H9 (cell line): ENCODE measurements around the gene GPC6. TPM values are rescaled to one million over a fixed set of nuclear protein-coding genes. Genes with fewer than 3 reads are reported as not detected.

Source experiments
- DNase-seq: peaks from one replicate; pipeline ENCODE4 v3.0.0-alpha.2; 2017
- H2AFZ ChIP-seq: one replicate; pipeline ENCODE4 v1.6.1; 2013; ENCODE audit warnings: mild to moderate bottlenecking, low read length, control low read depth, moderate library complexity
- H2AK5ac ChIP-seq: 2 replicates; pipeline ENCODE4 v1.6.1; 2013; ENCODE audit warnings: low read length, control low read depth, mixed read lengths; ENCODE audit not compliant: insufficient read length
- H2BK120ac ChIP-seq: one replicate; pipeline ENCODE4 v1.6.1; 2013; ENCODE audit warnings: low read depth, mild to moderate bottlenecking, low read length, control low read depth, inconsistent platforms; ENCODE audit not compliant: poor library complexity, severe bottlenecking
- H2BK12ac ChIP-seq: 2 replicates; pipeline ENCODE4 v1.6.1; 2013; ENCODE audit warnings: low read length, control low read depth, mixed read lengths, low read depth; ENCODE audit not compliant: insufficient read length
- H2BK15ac ChIP-seq: 2 replicates; pipeline ENCODE4 v1.6.1; 2013; ENCODE audit warnings: low read depth, low read length, control low read depth
- H2BK20ac ChIP-seq: one replicate; pipeline ENCODE4 v1.6.1; 2013; ENCODE audit warnings: low read depth, mild to moderate bottlenecking, low read length, control low read depth, inconsistent platforms; ENCODE audit not compliant: poor library complexity, severe bottlenecking
- H2BK5ac ChIP-seq: 2 replicates; pipeline ENCODE4 v1.6.1; 2013; ENCODE audit warnings: low read length, control low read depth, mixed read lengths; ENCODE audit not compliant: insufficient read length
- H3K14ac ChIP-seq: 2 replicates; pipeline ENCODE4 v1.6.1; 2013; ENCODE audit warnings: low read length, control low read depth; ENCODE audit not compliant: insufficient read depth
- H3K18ac ChIP-seq: 2 replicates; pipeline ENCODE4 v1.6.1; 2013; ENCODE audit warnings: low read depth, mild to moderate bottlenecking, mixed read lengths, low read length, control low read depth; ENCODE audit not compliant: insufficient read length
- H3K23ac ChIP-seq: 2 replicates; pipeline ENCODE4 v1.6.1; 2013; ENCODE audit warnings: low read length, control low read depth, mixed read lengths, low read depth; ENCODE audit not compliant: insufficient read length
- H3K23me2 ChIP-seq: 2 replicates; pipeline ENCODE4 v1.6.1; 2013; ENCODE audit warnings: low read depth, mild to moderate bottlenecking, mixed read lengths, low read length, control low read depth; ENCODE audit not compliant: insufficient read length, poor library complexity, severe bottlenecking
- H3K27ac ChIP-seq: 2 replicates; pipeline ENCODE4 v1.5.1; 2013; ENCODE audit warnings: low read length, control low read depth, mixed read lengths, low read depth; ENCODE audit not compliant: insufficient read length
- H3K27me3 ChIP-seq: 2 replicates; pipeline ENCODE4 v1.6.1; 2013; ENCODE audit warnings: low read length, control low read depth, inconsistent platforms; ENCODE audit not compliant: insufficient read depth
- H3K4ac ChIP-seq: 2 replicates; pipeline ENCODE4 v1.6.1; 2013; ENCODE audit warnings: low read depth, mild to moderate bottlenecking, control low read depth, inconsistent platforms, low read length, moderate library complexity
- H3K4me1 ChIP-seq: 2 replicates; pipeline ENCODE4 v1.6.1; 2013; ENCODE audit warnings: low read length, control low read depth, inconsistent platforms; ENCODE audit not compliant: insufficient read depth
- H3K4me2 ChIP-seq: 2 replicates; pipeline ENCODE4 v1.6.1; 2013; ENCODE audit warnings: low read length, control low read depth, mixed read lengths; ENCODE audit not compliant: insufficient read length, insufficient read depth
- H3K56ac ChIP-seq: 2 replicates; pipeline ENCODE4 v1.6.1; 2013; ENCODE audit warnings: low read depth, mild to moderate bottlenecking, mixed read lengths, low read length, control low read depth; ENCODE audit not compliant: insufficient read length
- H3K79me1 ChIP-seq: 2 replicates; pipeline ENCODE4 v1.6.1; 2013; ENCODE audit warnings: low read depth, mild to moderate bottlenecking, moderate library complexity, low read length, control low read depth, inconsistent platforms; ENCODE audit not compliant: insufficient read depth, poor library complexity, severe bottlenecking
- H3K79me2 ChIP-seq: 2 replicates; pipeline ENCODE4 v1.6.1; 2013; ENCODE audit warnings: low read length, control low read depth, inconsistent platforms; ENCODE audit not compliant: insufficient read depth
- H3K9ac ChIP-seq: 2 replicates; pipeline ENCODE4 v1.6.1; 2013; ENCODE audit warnings: low read length, control low read depth, mixed read lengths; ENCODE audit not compliant: insufficient read length; ENCODE audit errors: extremely low read depth
- H3K9me3 ChIP-seq: one replicate; pipeline ENCODE4 v1.6.1; 2013; ENCODE audit warnings: low read depth, low read length, inconsistent platforms; ENCODE audit not compliant: control insufficient read depth
- H3T11ph ChIP-seq: one replicate; pipeline ENCODE4 v1.6.1; 2013; ENCODE audit warnings: mild to moderate bottlenecking, low read length, control low read depth, inconsistent platforms
- H4K20me1 ChIP-seq: one replicate; pipeline ENCODE4 v1.6.1; 2013; ENCODE audit not compliant: control insufficient read depth, insufficient read length, insufficient read depth
- H4K5ac ChIP-seq: 2 replicates; pipeline ENCODE4 v1.6.1; 2013; ENCODE audit warnings: low read depth, mild to moderate bottlenecking, mixed read lengths, low read length, control low read depth; ENCODE audit not compliant: insufficient read length
- H4K8ac ChIP-seq: replicated peaks from 2 replicates; pipeline ENCODE4 v1.6.1; 2013; ENCODE audit warnings: low read length, control low read depth, mixed read lengths, low read depth; ENCODE audit not compliant: insufficient read length
- H4K91ac ChIP-seq: 2 replicates; pipeline ENCODE4 v1.6.1; 2013; ENCODE audit warnings: low read depth, mild to moderate bottlenecking, moderate library complexity, mixed read lengths, low read length, control low read depth; ENCODE audit not compliant: insufficient read length
- H3K27ac Mint-ChIP-seq, 3 experiments: 2 replicates in 2 of 3; 3 replicates in 1 of 3; pipeline ENCODE4 v1.8.0; 2020 to 2021; ENCODE audit warnings: mixed read lengths in 3 of 3, mild to moderate bottlenecking in 1 of 3, moderate library complexity in 1 of 3
- H3K27me3 Mint-ChIP-seq: 2 replicates; pipeline ENCODE4 v1.8.0; 2021; ENCODE audit warnings: low read depth, mild to moderate bottlenecking, moderate library complexity, mixed read lengths
- H3K36me3 Mint-ChIP-seq, 3 experiments: 2 replicates in 2 of 3; 3 replicates in 1 of 3; pipeline ENCODE4 v1.8.0; 2020 to 2021; ENCODE audit warnings: low read depth in 3 of 3, mixed read lengths in 3 of 3; ENCODE audit not compliant: insufficient read depth in 1 of 3
- H3K4me1 Mint-ChIP-seq, 2 experiments: 2 replicates each; pipeline ENCODE4 v1.8.0; 2020; ENCODE audit warnings: mixed read lengths in 2 of 2
- H3K4me3 Mint-ChIP-seq, 2 experiments: 2 replicates in 1 of 2; 3 replicates in 1 of 2; pipeline ENCODE4 v1.8.0; 2020 to 2021; ENCODE audit warnings: mild to moderate bottlenecking in 2 of 2, mixed read lengths in 2 of 2, moderate library complexity in 1 of 2
- H3K9me3 Mint-ChIP-seq, 2 experiments: 2 replicates in 1 of 2; 3 replicates in 1 of 2; pipeline ENCODE4 v1.8.0; 2020; ENCODE audit warnings: mild to moderate bottlenecking in 2 of 2, mixed read lengths in 2 of 2, moderate library complexity in 1 of 2
- CTCF ChIP-seq: fragments of 200-600 bp; sonication (generic); conservative IDR thresholded peaks from 3 replicates; pipeline ENCODE4 v1.8.0; 2021; ENCODE audit warnings: antibody characterized with exemption, mild to moderate bottlenecking
- WGBS: extraction: QIAGEN DNeasy Blood & Tissue Kit; methylation state at CpG from one replicate; pipeline ENCODE4 v1.1.7; 2013; ENCODE audit warnings: missing lambda C conversion rate, low lambda C conversion rate, mixed read lengths; ENCODE audit not compliant: insufficient read length; ENCODE audit errors: extremely low coverage; 5-methylcytosine and 5-hydroxymethylcytosine counted together
- total RNA-seq: library from RNA; stranded (reverse); gene quantifications from 2 replicates; pipeline ENCODE4 v1.2.1, GENCODE V29; 2021

The GPC6 gene
- total RNA-seq, 1 experiment from 2014 or later, result 15.6 TPM

DNA sequence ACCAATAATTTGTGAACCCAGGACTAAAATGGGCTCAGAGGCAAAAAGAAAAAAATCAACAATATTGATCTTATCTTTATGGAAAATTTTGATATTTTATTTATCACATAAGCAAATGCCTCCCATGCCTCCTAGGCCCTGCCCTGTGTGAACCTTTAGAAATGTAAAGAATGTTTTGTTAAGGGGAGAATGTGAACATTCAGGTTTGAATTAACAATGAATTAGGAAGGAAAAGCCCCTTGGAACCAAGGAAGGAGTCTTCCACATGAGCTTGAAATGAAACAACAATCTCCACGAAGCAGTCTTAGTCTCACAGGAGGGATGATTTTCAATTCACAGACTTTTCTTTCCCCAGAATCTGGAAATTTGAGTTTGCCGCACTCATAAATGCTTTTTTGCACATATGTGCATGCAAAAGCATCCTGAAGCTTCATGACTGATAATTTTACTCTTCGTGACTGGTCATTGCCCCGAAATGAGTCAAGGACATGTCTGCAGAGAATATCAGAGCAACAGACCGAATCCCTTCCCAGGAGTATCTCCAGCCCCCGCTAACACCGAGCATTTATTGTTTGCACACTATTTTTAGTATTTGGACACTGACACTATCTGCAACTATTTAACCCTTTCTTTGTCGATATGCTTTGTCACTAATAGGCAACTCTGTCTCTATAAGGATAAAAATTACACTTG, 1117.7 kb downstream of the GPC6 start:
- Histone ChIP-seq H2AK5ac (no peak overlapping the region), H3K4me2 (no peak overlapping the region), H2BK20ac (no peak overlapping the region), H3K9ac (no peak overlapping the region), H3K79me2 (no peaks in the 10 kb centered on the region), H4K91ac (no peak overlapping the region), H3K56ac (no peak overlapping the region), H2BK15ac (no peak overlapping the region), H2BK120ac (no peak overlapping the region), H3K23ac (no peak overlapping the region), H3K4ac (no peak overlapping the region), H3K27ac (no peak overlapping the region), H4K5ac (no peak overlapping the region), H4K8ac (no peak overlapping the region), H3K23me2 (no peaks in the 10 kb centered on the region), H3K9me3 (no peaks in the 10 kb centered on the region), H3K4me1 (no peaks in the 10 kb centered on the region), H4K20me1 (no peaks in the 10 kb centered on the region), H2BK12ac (no peak overlapping the region), H3K79me1 (no peaks in the 10 kb centered on the region), H3K14ac (no peak overlapping the region), H2BK5ac (no peak overlapping the region), H3T11ph (no peak overlapping the region), H2AFZ (no peak overlapping the region), H3K18ac (no peak overlapping the region), H3K27me3 (no peaks in the 10 kb centered on the region)
- H3K27me3 Mint-ChIP-seq, result peaks cover 12% of the 10 kb centered on the region; the same call in 1 of the 2 replicates
- H3K36me3 Mint-ChIP-seq, result no peaks in the 10 kb centered on the region
- TF ChIP-seq CTCF, result no peak
- H3K9me3 Mint-ChIP-seq, result no peaks in the 10 kb centered on the region
- H3K4me1 Mint-ChIP-seq, result peaks cover 29 to 30% of the 10 kb centered on the region in 2 experiments
- DNase-seq, result no peak
- H3K4me3 Mint-ChIP-seq, result peak overlapping the region in 1 of 2 experiments; percentile 12; a peak in 2 of 5 replicates
- H3K27ac Mint-ChIP-seq, result peak overlapping the region; percentile 35 to 40 (median 37); a peak in 4 of 7 replicates
- WGBS, result no CpG with 5 or more reads among the region's 8 CpGs
